BLaER1 treated with 17β-estradiol and CSF1 and Interleukin-3, amounts not matched to agents 10 nM and 100 nM (cell line): Measurements from ENCODE around the gene HDAC9.

Experiments used
- H3K27ac ChIP-seq, 11 experiments: shearing (Covaris generic); formaldehyde crosslinking; 2 replicates each; pipeline ENCODE4 v1.8.1; 2022
- H3K27me3 ChIP-seq, 11 experiments: shearing (Covaris generic); formaldehyde crosslinking; 2 replicates each; pipeline ENCODE4 v1.8.1; 2022
- H3K36me3 ChIP-seq, 11 experiments: shearing (Covaris generic); formaldehyde crosslinking; 2 replicates each; pipeline ENCODE4 v1.8.1; 2022
- H3K4me1 ChIP-seq, 10 experiments: shearing (Covaris generic); formaldehyde crosslinking; 2 replicates each; pipeline ENCODE4 v1.8.1; 2022
- H3K4me2 ChIP-seq, 11 experiments: shearing (Covaris generic); formaldehyde crosslinking; 2 replicates each; pipeline ENCODE4 v1.8.1; 2022
- H3K4me3 ChIP-seq, 10 experiments: shearing (Covaris generic); formaldehyde crosslinking; 2 replicates each; pipeline ENCODE4 v1.8.1; 2022
- H3K9ac ChIP-seq, 11 experiments: shearing (Covaris generic); formaldehyde crosslinking; 2 replicates each; pipeline ENCODE4 v1.8.1; 2022
- H3K9me3 ChIP-seq, 11 experiments: shearing (Covaris generic); formaldehyde crosslinking; replicated peaks in 1 of 11; 2 replicates each; pipeline ENCODE4 v1.8.1; 2022
- H4K20me1 ChIP-seq, 11 experiments: shearing (Covaris generic); formaldehyde crosslinking; 2 replicates each; pipeline ENCODE4 v1.8.1; 2022
- Cebpa-rat ChIP-seq, 11 experiments: shearing (Covaris generic); IDR thresholded peaks; 2 replicates each; pipeline ENCODE4 v1.8.1; 2022

HDAC9 gene

GRCh38 chr7:18916826-18917225, 421.3 kb downstream of the HDAC9 start:
- no peaks in the 10 kb centered on the region for H3K27me3 ChIP-seq
- no peaks in the 10 kb centered on the region for H4K20me1 ChIP-seq
- TF ChIP-seq Cebpa-rat (IDR thresholded peaks at IDR 0.05), result no peak
- no peaks in the 10 kb centered on the region for H3K36me3 ChIP-seq
- no peak overlapping the region for H3K4me3 ChIP-seq
- H3K27ac ChIP-seq, result no peak overlapping the region
- peaks cover 0 to 11% (median 0%) of the 10 kb centered on the region in 11 experiments; a peak in 4 of 22 replicates for H3K9me3 ChIP-seq
- H3K9ac ChIP-seq, result no peak overlapping the region
- no peak overlapping the region for H3K4me2 ChIP-seq
- no peaks in the 10 kb centered on the region for H3K4me1 ChIP-seq

- no peaks in the 10 kb centered on the region for H3K27me3 ChIP-seq
- no peak overlapping the region for H3K27ac ChIP-seq
- H3K36me3 ChIP-seq, result no peaks in the 10 kb centered on the region
- H3K4me2 ChIP-seq, result no peak overlapping the region
- no peak overlapping the region for H3K4me3 ChIP-seq
- TF ChIP-seq Cebpa-rat (IDR thresholded peaks at IDR 0.05), result no peak
- no peaks in the 10 kb centered on the region for H4K20me1 ChIP-seq
- H3K4me1 ChIP-seq, result no peaks in the 10 kb centered on the region
- no peaks in the 10 kb centered on the region for H3K9me3 ChIP-seq
- H3K9ac ChIP-seq, result no peak overlapping the region
Observed at GRCh38 chr7:18927134-18927533, 431.6 kb downstream of the HDAC9 start.

- Histone ChIP-seq H3K36me3 (no peaks in the 10 kb centered on the region), H4K20me1 (no peaks in the 10 kb centered on the region), H3K9ac (no peak overlapping the region), H3K4me1 (no peaks in the 10 kb centered on the region), H3K4me2 (no peak overlapping the region), H3K9me3 (no peaks in the 10 kb centered on the region), H3K27me3 (no peaks in the 10 kb centered on the region), H3K27ac (no peak overlapping the region), H3K4me3 (no peak overlapping the region)
- TF ChIP-seq Cebpa-rat (IDR thresholded peaks at IDR 0.05), result no peak
Observed at GRCh38 chr7:18936265-18936664, 440.7 kb downstream of the HDAC9 start.

- no peak for TF ChIP-seq Cebpa-rat (IDR thresholded peaks at IDR 0.05)
- H3K27me3 ChIP-seq, result no peaks in the 10 kb centered on the region
- no peak overlapping the region for H3K4me3 ChIP-seq
- no peak overlapping the region for H3K27ac ChIP-seq
- H3K9me3 ChIP-seq, result no peaks in the 10 kb centered on the region
- H3K4me1 ChIP-seq, result no peaks in the 10 kb centered on the region
- no peak overlapping the region for H3K9ac ChIP-seq
- no peak overlapping the region for H3K4me2 ChIP-seq
- no peaks in the 10 kb centered on the region for H3K36me3 ChIP-seq
- H4K20me1 ChIP-seq, result no peaks in the 10 kb centered on the region
Observed at GRCh38 chr7:18939771-18940592, 444.4 kb downstream of the HDAC9 start.

GRCh38 chr7:18940593-18941134, 445.1 kb downstream of the HDAC9 start:
- H3K27me3 ChIP-seq, result no peaks in the 10 kb centered on the region
- H3K4me3 ChIP-seq, result no peak overlapping the region
- no peak for TF ChIP-seq Cebpa-rat (IDR thresholded peaks at IDR 0.05)
- no peak overlapping the region for H3K4me2 ChIP-seq
- no peaks in the 10 kb centered on the region for H3K4me1 ChIP-seq
- no peak overlapping the region for H3K27ac ChIP-seq
- H3K36me3 ChIP-seq, result no peaks in the 10 kb centered on the region
- no peaks in the 10 kb centered on the region for H4K20me1 ChIP-seq
- no peak overlapping the region for H3K9ac ChIP-seq
- H3K9me3 ChIP-seq, result no peaks in the 10 kb centered on the region

GRCh38 chr7:18941207-18941606, 445.7 kb downstream of the HDAC9 start:
- H3K9me3 ChIP-seq, result no peaks in the 10 kb centered on the region
- no peaks in the 10 kb centered on the region for H3K36me3 ChIP-seq
- no peak overlapping the region for H3K4me3 ChIP-seq
- no peaks in the 10 kb centered on the region for H3K4me1 ChIP-seq
- no peak overlapping the region for H3K9ac ChIP-seq
- H3K27ac ChIP-seq, result no peak overlapping the region
- H3K27me3 ChIP-seq, result no peaks in the 10 kb centered on the region
- no peak overlapping the region for H3K4me2 ChIP-seq
- TF ChIP-seq Cebpa-rat (IDR thresholded peaks at IDR 0.05), result no peak
- no peaks in the 10 kb centered on the region for H4K20me1 ChIP-seq

GRCh38 chr7:18948521-18948920, 453.0 kb downstream of the HDAC9 start:
- Histone ChIP-seq H3K9me3 (no peaks in the 10 kb centered on the region), H3K9ac (no peak overlapping the region), H3K27me3 (no peaks in the 10 kb centered on the region), H3K27ac (no peak overlapping the region), H3K36me3 (no peaks in the 10 kb centered on the region), H4K20me1 (no peaks in the 10 kb centered on the region), H3K4me2 (no peak overlapping the region), H3K4me3 (no peak overlapping the region), H3K4me1 (no peaks in the 10 kb centered on the region)
- TF ChIP-seq Cebpa-rat (IDR thresholded peaks at IDR 0.05), result no peak

- TF ChIP-seq Cebpa-rat (IDR thresholded peaks at IDR 0.05), result no peak
- Histone ChIP-seq H3K27me3 (no peaks in the 10 kb centered on the region), H3K9ac (no peak overlapping the region), H3K9me3 (no peaks in the 10 kb centered on the region), H3K4me2 (no peak overlapping the region), H3K36me3 (no peaks in the 10 kb centered on the region), H3K4me3 (no peak overlapping the region), H4K20me1 (no peaks in the 10 kb centered on the region), H3K4me1 (no peaks in the 10 kb centered on the region), H3K27ac (no peak overlapping the region)
Observed at GRCh38 chr7:18952846-18953245, 457.3 kb downstream of the HDAC9 start.

GRCh38 chr7:18958627-18959026, 463.1 kb downstream of the HDAC9 start:
- no peaks in the 10 kb centered on the region for H3K9me3 ChIP-seq
- no peaks in the 10 kb centered on the region for H3K36me3 ChIP-seq
- TF ChIP-seq Cebpa-rat (IDR thresholded peaks at IDR 0.05), result no peak
- H3K27me3 ChIP-seq, result no peaks in the 10 kb centered on the region
- no peak overlapping the region for H3K4me3 ChIP-seq
- H3K4me2 ChIP-seq, result peak overlapping the region in 3 of 11 experiments; percentile 2 to 24 (median 18); a peak in 3 of 22 replicates
- peaks cover 0 to 8% (median 0%) of the 10 kb centered on the region in 10 experiments; a peak in 3 of 20 replicates for H3K4me1 ChIP-seq
- H3K9ac ChIP-seq, result no peak overlapping the region
- H3K27ac ChIP-seq, result no peak overlapping the region
- H4K20me1 ChIP-seq, result no peaks in the 10 kb centered on the region

GRCh38 chr7:18960725-18961124, 465.2 kb downstream of the HDAC9 start:
- H3K4me2 ChIP-seq, result no peak overlapping the region
- H3K4me3 ChIP-seq, result no peak overlapping the region
- no peaks in the 10 kb centered on the region for H3K9me3 ChIP-seq
- no peak overlapping the region for H3K9ac ChIP-seq
- no peaks in the 10 kb centered on the region for H3K27me3 ChIP-seq
- peaks cover 0 to 8% (median 0%) of the 10 kb centered on the region in 10 experiments; a peak in 3 of 20 replicates for H3K4me1 ChIP-seq
- H3K36me3 ChIP-seq, result no peaks in the 10 kb centered on the region
- no peak overlapping the region for H3K27ac ChIP-seq
- H4K20me1 ChIP-seq, result no peaks in the 10 kb centered on the region
- no peak for TF ChIP-seq Cebpa-rat (IDR thresholded peaks at IDR 0.05)
